ENCODE results near the gene OPCML. TPM values are rescaled to one million over a fixed set of nuclear protein-coding genes. Genes with fewer than 3 reads are reported as not detected.

Gene OPCML
- total RNA-seq, 1 experiment from 2014 or later: 0.94 TPM

DNA sequence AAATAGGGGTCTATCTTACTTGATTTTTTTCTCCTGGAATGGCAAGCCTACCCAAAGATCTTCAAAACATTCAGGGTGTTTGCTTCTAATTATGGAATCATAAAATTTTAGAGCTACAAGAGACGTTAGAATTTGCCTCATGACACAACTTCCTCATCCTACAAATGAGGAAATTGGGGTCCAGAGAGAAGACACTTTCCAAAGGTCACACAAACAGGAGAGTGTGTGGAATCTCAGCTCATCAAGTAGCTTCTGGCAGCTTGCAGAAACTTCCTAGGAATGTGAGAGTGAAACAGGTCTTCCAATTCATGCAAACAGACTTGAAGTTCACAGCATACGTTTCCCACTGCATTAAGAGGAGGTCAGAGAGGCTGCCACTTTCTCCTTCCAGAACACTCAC is 976.0 kb downstream of the OPCML start:
- no peak overlapping the region for H3T11ph ChIP-seq (ENCODE audit: low read length)
- TF ChIP-seq, protein P1, sequence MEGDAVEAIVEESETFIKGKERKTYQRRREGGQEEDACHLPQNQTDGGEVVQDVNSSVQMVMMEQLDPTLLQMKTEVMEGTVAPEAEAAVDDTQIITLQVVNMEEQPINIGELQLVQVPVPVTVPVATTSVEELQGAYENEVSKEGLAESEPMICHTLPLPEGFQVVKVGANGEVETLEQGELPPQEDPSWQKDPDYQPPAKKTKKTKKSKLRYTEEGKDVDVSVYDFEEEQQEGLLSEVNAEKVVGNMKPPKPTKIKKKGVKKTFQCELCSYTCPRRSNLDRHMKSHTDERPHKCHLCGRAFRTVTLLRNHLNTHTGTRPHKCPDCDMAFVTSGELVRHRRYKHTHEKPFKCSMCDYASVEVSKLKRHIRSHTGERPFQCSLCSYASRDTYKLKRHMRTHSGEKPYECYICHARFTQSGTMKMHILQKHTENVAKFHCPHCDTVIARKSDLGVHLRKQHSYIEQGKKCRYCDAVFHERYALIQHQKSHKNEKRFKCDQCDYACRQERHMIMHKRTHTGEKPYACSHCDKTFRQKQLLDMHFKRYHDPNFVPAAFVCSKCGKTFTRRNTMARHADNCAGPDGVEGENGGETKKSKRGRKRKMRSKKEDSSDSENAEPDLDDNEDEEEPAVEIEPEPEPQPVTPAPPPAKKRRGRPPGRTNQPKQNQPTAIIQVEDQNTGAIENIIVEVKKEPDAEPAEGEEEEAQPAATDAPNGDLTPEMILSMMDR (conservative IDR thresholded peaks at IDR 0.05): no peak
- no peak overlapping the region for H2BK15ac ChIP-seq (ENCODE audit: low read depth, low read length)
- no peaks in the 10 kb centered on the region for H4K20me1 ChIP-seq (ENCODE audit: control insufficient read depth, insufficient read depth, insufficient read length)
- no peaks in the 10 kb centered on the region for H3K4me1 ChIP-seq (ENCODE audit: insufficient read depth, low read length)
- H3K4me2 ChIP-seq (ENCODE audit: insufficient read depth, insufficient read length, low read length): no peak overlapping the region
- H3K23ac ChIP-seq (ENCODE audit: insufficient read length, low read depth, low read length): no peak overlapping the region
- Mint-ChIP-seq H3K36me3 (ENCODE audit: insufficient read depth in 1 of 3, low read depth in 3 of 3) (peaks cover 0 to 7% (median 3%) of the 10 kb centered on the region in 3 experiments; a peak in 2 of 7 replicates), H3K9me3 (peaks cover 5 to 6% of the 10 kb centered on the region in 2 experiments; a peak in 4 of 5 replicates), H3K4me3 (no peak overlapping the region), H3K27me3 (ENCODE audit: low read depth) (no peaks in the 10 kb centered on the region), H3K27ac (no peak overlapping the region), H3K4me1 (peaks cover 4 to 9% of the 10 kb centered on the region in 2 experiments; a peak in 3 of 4 replicates)
- no peak overlapping the region for H3K56ac ChIP-seq (ENCODE audit: insufficient read length, low read depth, low read length)
- H2BK12ac ChIP-seq (ENCODE audit: insufficient read length, low read depth, low read length): no peak overlapping the region
- H3K79me1 ChIP-seq (ENCODE audit: insufficient read depth, low read depth, low read length, poor library complexity, severe bottlenecking): no peaks in the 10 kb centered on the region
- no peak overlapping the region for H2AFZ ChIP-seq (ENCODE audit: low read length)
- no peak overlapping the region for H4K5ac ChIP-seq (ENCODE audit: insufficient read length, low read depth, low read length)
- no peak for DNase-seq
- no peak overlapping the region for H2BK120ac ChIP-seq (ENCODE audit: low read depth, low read length, poor library complexity, severe bottlenecking)
- no peaks in the 10 kb centered on the region for H3K27me3 ChIP-seq (ENCODE audit: insufficient read depth, low read length)
- H4K91ac ChIP-seq (ENCODE audit: insufficient read length, low read depth, low read length): no peak overlapping the region
- WGBS (ENCODE audit: extremely low coverage, insufficient read length, low lambda C conversion rate): no CpG with 5 or more reads among the region's 2 CpGs
- H3K18ac ChIP-seq (ENCODE audit: insufficient read length, low read depth, low read length): no peak overlapping the region
- H3K4ac ChIP-seq (ENCODE audit: low read depth, low read length): no peak overlapping the region
- H3K23me2 ChIP-seq (ENCODE audit: insufficient read length, low read depth, low read length, poor library complexity, severe bottlenecking): no peaks in the 10 kb centered on the region
- no peak overlapping the region for H2BK5ac ChIP-seq (ENCODE audit: insufficient read length, low read length)
- no peak overlapping the region for H4K8ac ChIP-seq (replicated peaks; ENCODE audit: insufficient read length, low read depth, low read length)
- no peak overlapping the region for H3K14ac ChIP-seq (ENCODE audit: insufficient read depth, low read length)
- H2AK5ac ChIP-seq (ENCODE audit: insufficient read length, low read length): no peak overlapping the region
- no peak overlapping the region for H3K27ac ChIP-seq (ENCODE audit: insufficient read length, low read depth, low read length)
- H3K9ac ChIP-seq (ENCODE audit: extremely low read depth, insufficient read length, low read length): no peak overlapping the region
- no peaks in the 10 kb centered on the region for H3K79me2 ChIP-seq (ENCODE audit: insufficient read depth, low read length)
- no peak overlapping the region for H2BK20ac ChIP-seq (ENCODE audit: low read depth, low read length, poor library complexity, severe bottlenecking)
- H3K9me3 ChIP-seq (ENCODE audit: control insufficient read depth, low read depth, low read length): no peaks in the 10 kb centered on the region

All from H9 (cell line).